Activated CD4-positive, alpha-beta memory T cell treated with anti-CD3 and anti-CD28 coated beads, Interleukin-2, amount 10 ng/mL, durations not matched to agents 7 days and 5 days (primary cell): Measurements from ENCODE around the gene MFSD2B. TPM values are rescaled to one million over a fixed set of nuclear protein-coding genes. Genes with fewer than 3 reads are reported as not detected.
"Not testable (repeated sequence)": the region's sequence is repeated elsewhere in the genome, so short reads cannot be mapped to it uniquely, and the experiment has no call there.

ENCODE experiments used
- CTCF ChIA-PET: fragments of 350-600 bp; sonication (Branson Sonifier 250); formaldehyde crosslinking; loops from one replicate; lab custom pipeline; 2021; ENCODE audit warnings: antibody characterized with exemption, inconsistent platforms; lab: Charles Lee
- POLR2A ChIA-PET: fragments of 350-600 bp; sonication (Branson Sonifier 250); formaldehyde crosslinking; loops from one replicate; lab custom pipeline; 2021; ENCODE audit warnings: antibody characterized with exemption; lab: Charles Lee
- DNase-seq: peaks from one replicate; pipeline ENCODE4 v3.0.0-alpha.2; 2020
- H3K27ac Mint-ChIP-seq: one replicate; pipeline ENCODE4 v1.8.0; 2021; ENCODE audit warnings: mild to moderate bottlenecking, mixed read lengths
- H3K27me3 Mint-ChIP-seq: one replicate; pipeline ENCODE4 v1.8.0; 2021; ENCODE audit warnings: mixed read lengths
- H3K36me3 Mint-ChIP-seq: one replicate; pipeline ENCODE4 v1.8.0; 2021; ENCODE audit warnings: low read depth, mixed read lengths
- H3K4me1 Mint-ChIP-seq: one replicate; pipeline ENCODE4 v1.8.0; 2021; ENCODE audit warnings: mixed read lengths
- H3K4me3 Mint-ChIP-seq: one replicate; pipeline ENCODE4 v1.8.0; 2021; ENCODE audit warnings: mild to moderate bottlenecking, mixed read lengths
- H3K9me3 Mint-ChIP-seq: one replicate; pipeline ENCODE4 v1.8.0; 2021; ENCODE audit warnings: mixed read lengths
- total RNA-seq, 2 experiments: library from RNA; stranded (reverse); gene quantifications; one replicate each; pipeline ENCODE4 v1.2.3, GENCODE V29; 2021

The MFSD2B gene
- total RNA-seq, 2 experiments from 2014 or later, result 0.20 TPM; not detected in 1

DNA sequence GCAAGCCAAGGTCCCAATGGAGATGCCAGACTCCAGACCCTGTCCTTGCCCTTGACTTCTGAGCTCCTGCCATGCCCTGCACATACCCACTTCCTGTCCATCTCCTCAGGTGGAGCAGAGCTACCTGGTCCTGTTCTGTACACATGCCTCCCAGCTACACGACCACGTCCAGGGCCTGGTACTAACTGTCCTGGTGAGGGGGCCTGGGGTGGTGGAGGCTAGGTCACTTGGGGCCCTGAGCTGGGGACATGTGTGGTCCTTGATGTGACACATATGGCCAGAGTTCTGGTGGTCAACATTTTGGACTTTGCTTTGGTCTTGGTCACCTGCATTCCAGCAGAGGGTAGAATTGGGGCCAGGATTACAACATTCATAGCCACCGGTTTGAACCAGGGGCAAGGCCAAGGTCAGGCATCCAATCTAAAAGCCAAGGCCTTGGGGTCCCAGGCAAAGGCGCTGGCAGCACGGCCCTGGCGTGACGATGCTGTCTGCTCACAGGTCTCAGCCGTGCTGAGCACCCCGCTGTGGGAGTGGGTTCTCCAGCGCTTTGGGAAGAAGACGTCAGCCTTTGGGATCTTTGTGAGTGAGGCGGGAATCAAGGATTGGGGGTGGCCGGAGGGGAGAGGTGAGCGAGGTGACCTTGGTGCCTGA lies 12.6 kb downstream of the MFSD2B start:
- Mint-ChIP-seq H3K36me3 (peaks cover 10% of the 10 kb centered on the region), H3K4me3 (no peak overlapping the region), H3K27ac (no peak overlapping the region), H3K4me1 (no peaks in the 10 kb centered on the region), H3K27me3 (no peaks in the 10 kb centered on the region), H3K9me3 (no peaks in the 10 kb centered on the region)
- CTCF ChIA-PET, result no interaction called here
- DNase-seq, result no peak
- POLR2A ChIA-PET, result no interaction called here

DNA sequence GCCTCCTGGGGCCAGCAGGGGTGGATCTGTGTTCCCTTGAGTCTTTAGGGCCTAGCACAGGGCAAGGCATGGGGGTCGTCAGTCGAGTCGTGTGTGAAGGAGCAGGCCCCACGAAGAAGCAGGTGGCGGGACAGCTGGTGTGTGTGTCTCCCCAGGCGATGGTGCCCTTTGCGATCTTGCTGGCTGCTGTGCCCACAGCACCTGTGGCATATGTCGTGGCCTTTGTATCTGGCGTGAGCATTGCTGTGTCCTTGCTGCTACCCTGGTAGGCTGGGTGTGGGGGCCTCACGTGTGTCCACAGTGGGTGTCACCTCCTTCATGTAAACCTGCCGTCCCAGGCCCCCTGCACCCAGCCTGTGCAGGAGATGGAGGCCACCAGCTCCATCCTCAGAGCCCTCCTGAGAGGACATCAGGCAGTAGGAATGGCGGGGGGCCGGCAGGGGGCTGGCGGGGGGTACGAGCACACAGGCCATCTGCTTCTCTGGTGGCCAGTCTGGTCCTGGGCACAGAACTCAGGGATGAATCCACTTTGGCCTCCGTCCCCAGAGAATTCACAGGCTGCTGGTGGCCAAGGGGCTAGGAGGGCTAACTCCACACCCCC lies 13.2 kb downstream of the MFSD2B start:
- ChIA-PET CTCF (no interaction called here), POLR2A (no interaction called here)
- no peaks in the 10 kb centered on the region for H3K4me1 Mint-ChIP-seq
- H3K27ac Mint-ChIP-seq, result no peak overlapping the region
- no peak overlapping the region for H3K4me3 Mint-ChIP-seq
- H3K36me3 Mint-ChIP-seq, result peaks cover 13% of the 10 kb centered on the region
- no peaks in the 10 kb centered on the region for H3K9me3 Mint-ChIP-seq
- DNase-seq, result no peak
- H3K27me3 Mint-ChIP-seq, result no peaks in the 10 kb centered on the region

DNA sequence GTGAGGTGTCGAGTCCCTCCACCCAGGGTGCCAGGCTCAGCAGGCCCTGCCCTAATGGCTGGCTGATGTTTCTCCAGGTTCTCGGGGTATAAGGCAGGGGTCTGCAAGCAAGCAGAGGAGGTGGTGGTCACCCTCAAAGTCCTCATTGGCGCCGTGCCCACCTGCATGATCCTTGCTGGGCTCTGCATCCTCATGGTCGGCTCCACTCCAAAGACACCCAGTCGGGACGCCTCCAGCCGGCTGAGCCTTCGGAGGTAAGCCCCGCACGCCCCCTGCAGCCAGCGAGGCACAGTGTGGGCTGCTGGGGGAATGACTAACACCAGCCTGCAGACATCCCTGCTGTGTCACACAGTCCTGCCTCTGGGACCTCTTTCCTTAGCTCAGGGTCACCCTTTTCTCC lies 14.1 kb downstream of the MFSD2B start:
- no peak overlapping the region for H3K27ac Mint-ChIP-seq
- CTCF ChIA-PET, result no interaction called here
- H3K27me3 Mint-ChIP-seq, result no peaks in the 10 kb centered on the region
- peaks cover 19% of the 10 kb centered on the region for H3K36me3 Mint-ChIP-seq
- POLR2A ChIA-PET, result no interaction called here
- H3K9me3 Mint-ChIP-seq, result no peaks in the 10 kb centered on the region
- no peak overlapping the region for H3K4me3 Mint-ChIP-seq
- no peaks in the 10 kb centered on the region for H3K4me1 Mint-ChIP-seq
- no peak for DNase-seq

DNA sequence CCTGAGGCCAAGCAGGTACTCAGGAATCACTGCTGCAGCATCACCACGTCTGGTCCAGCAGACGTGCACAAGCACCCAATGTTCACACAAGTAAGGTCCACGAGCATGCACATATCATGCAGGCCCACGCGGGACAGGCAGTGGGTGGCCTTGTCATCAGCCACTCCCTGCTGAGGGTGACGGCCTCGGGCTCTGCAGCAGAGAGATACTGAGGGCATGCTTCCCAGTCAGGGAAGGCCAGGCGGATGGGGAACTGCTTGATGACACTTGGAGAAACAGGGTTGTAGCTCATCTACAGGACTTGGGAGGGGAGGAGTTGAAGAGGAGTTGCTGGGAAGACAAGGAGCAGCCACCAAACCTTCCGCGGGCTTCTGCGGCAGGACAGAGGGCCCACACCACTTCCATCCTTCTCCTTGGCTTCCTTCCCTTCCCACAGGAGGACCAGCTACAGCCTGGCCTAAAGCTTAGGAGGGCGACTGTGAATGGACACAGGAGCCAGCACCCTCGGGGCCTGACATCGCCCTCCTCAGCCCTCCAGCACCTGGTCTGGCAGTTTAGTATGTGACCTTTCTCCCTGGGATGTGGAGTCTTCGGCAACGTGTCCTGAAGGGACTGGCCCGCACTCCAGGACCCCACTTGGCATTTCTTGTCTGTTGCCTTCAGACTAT lies 15.2 kb downstream of the MFSD2B start:
- CTCF ChIA-PET, result no interaction called here
- H3K27me3 Mint-ChIP-seq, result no peaks in the 10 kb centered on the region
- POLR2A ChIA-PET, result no interaction called here
- no peak overlapping the region for H3K27ac Mint-ChIP-seq
- DNase-seq, result no peak
- no peaks in the 10 kb centered on the region for H3K9me3 Mint-ChIP-seq
- peaks cover 30% of the 10 kb centered on the region for H3K36me3 Mint-ChIP-seq
- no peaks in the 10 kb centered on the region for H3K4me1 Mint-ChIP-seq
- H3K4me3 Mint-ChIP-seq, result no peak overlapping the region

DNA sequence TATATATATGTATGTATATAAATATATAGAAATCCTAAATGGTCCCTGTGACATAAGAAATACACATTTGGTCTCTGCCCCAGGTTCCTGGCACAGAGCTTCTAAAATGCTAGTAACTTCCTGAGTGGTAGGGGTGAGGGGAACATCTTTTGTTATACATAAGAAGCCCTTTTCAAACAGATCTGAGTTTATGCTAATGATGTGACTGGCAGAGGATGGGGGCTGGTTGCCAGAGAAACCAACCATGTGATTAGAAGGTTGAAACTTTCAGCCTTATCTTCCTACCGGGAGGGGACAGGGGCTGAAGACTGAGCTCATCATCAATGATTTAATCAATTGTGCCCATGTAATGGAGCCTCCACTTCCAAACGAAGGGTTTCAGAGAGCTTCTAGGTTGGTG lies 16.3 kb downstream of the MFSD2B start:
- Mint-ChIP-seq H3K9me3 (no peaks in the 10 kb centered on the region), H3K27me3 (no peaks in the 10 kb centered on the region), H3K27ac (no peak overlapping the region), H3K4me1 (peaks cover 5% of the 10 kb centered on the region), H3K4me3 (no peak overlapping the region), H3K36me3 (peaks cover 39% of the 10 kb centered on the region)
- no peak for DNase-seq
- ChIA-PET POLR2A (interaction anchor here (1.4 kb wide), 1 partner anchor 21 kb away, joined by 3 read pairs; the partner anchor contains the start of gene WDCP), CTCF (no interaction called here)

DNA sequence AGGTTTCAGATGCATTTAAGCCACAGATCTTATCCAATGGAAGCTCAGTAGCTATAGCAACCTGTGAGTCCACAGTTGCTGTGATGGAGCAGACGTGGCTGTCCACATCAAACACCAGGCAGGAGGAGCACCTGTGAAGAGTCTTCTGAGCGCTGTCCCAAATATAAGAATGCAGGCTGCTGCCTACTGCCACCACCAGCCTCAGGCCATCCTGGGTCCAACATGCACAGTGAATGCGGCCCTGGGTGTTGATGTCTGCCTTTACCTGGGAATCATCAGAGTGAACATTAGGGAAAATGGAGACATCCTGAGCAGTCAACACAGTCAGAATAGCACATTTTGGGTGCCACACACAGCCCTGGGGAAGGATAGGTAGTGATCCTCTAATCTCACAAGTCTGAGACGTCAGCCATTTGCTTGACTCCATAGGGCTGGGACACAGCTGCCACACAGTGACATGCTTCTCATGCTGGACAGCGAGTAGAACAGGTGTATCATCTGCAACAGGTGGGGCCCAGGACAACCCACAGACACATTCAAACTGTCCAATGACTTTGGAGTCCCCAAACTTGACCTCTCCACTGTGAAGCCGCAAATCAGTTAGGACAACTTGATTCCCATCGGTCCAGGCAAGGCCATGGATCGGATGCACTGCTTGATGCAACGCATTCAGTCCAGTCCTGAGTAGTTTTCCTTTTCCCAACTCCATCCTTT lies 29.1 kb downstream of the MFSD2B start:
- Mint-ChIP-seq H3K27me3 (no peaks in the 10 kb centered on the region), H3K4me3 (no peak overlapping the region), H3K4me1 (peaks cover 5% of the 10 kb centered on the region), H3K36me3 (peaks cover 17% of the 10 kb centered on the region), H3K27ac (no peak overlapping the region), H3K9me3 (no peaks in the 10 kb centered on the region)
- CTCF ChIA-PET, result interaction anchor here (0.6 kb wide), 1 partner anchor 78 kb away, joined by 4 read pairs; no protein-coding TSS in a partner anchor
- POLR2A ChIA-PET, result no interaction called here
- DNase-seq, result no peak

DNA sequence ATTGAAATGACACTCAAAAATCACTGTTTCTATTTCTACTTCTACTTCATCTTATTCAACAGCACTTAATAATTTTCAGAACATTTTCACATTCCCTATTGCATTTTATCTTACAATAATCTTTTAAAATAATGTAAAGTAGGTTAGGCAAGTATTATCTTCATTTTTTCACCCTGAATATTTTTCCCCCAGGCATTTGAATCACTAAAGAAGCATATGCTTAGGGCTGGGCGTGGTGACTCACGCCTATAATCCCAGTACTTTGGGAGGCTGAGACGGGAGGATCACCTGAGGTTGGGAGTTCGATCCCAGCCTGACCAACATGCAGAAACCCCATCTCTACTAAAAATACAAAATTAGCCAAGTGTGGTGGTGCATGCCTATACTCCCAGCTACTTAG lies 30.6 kb downstream of the MFSD2B start:
- no peak for DNase-seq
- Mint-ChIP-seq H3K9me3 (no peaks in the 10 kb centered on the region), H3K4me1 (peaks cover 11% of the 10 kb centered on the region), H3K36me3 (peaks cover 15% of the 10 kb centered on the region), H3K27ac (no peak overlapping the region), H3K4me3 (no peak overlapping the region), H3K27me3 (no peaks in the 10 kb centered on the region)
- ChIA-PET POLR2A (no interaction called here), CTCF (no interaction called here)

DNA sequence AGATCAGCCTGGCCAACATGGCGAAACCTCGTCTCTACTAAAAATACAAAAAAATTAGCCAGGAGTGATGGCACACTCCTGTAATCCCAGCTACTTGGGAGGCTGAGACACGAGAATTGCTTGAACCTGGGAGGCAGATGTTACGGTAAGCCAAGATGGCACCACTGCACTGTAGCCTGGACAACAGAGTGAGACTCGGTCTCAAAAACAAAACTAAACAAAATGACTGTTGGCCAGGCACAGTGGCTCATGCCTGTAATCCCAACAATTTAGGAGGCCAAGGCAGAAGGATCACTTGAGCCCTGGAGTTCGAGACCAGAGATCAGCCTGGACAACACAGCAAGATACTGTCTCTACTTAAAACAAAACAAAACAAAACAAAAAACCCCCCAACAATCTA lies 33.2 kb downstream of the MFSD2B start:
- H3K9me3 Mint-ChIP-seq, H3K27me3 Mint-ChIP-seq, H3K27ac Mint-ChIP-seq, DNase-seq, H3K4me3 Mint-ChIP-seq, POLR2A ChIA-PET: not testable (repeated sequence)
- Mint-ChIP-seq H3K4me1 (peaks cover 33% of the 10 kb centered on the region), H3K36me3 (peaks cover 14% of the 10 kb centered on the region)
- CTCF ChIA-PET, result interaction anchor here (1.9 kb wide), 1 partner anchor 219 kb away, joined by 4 read pairs; no protein-coding TSS in a partner anchor

DNA sequence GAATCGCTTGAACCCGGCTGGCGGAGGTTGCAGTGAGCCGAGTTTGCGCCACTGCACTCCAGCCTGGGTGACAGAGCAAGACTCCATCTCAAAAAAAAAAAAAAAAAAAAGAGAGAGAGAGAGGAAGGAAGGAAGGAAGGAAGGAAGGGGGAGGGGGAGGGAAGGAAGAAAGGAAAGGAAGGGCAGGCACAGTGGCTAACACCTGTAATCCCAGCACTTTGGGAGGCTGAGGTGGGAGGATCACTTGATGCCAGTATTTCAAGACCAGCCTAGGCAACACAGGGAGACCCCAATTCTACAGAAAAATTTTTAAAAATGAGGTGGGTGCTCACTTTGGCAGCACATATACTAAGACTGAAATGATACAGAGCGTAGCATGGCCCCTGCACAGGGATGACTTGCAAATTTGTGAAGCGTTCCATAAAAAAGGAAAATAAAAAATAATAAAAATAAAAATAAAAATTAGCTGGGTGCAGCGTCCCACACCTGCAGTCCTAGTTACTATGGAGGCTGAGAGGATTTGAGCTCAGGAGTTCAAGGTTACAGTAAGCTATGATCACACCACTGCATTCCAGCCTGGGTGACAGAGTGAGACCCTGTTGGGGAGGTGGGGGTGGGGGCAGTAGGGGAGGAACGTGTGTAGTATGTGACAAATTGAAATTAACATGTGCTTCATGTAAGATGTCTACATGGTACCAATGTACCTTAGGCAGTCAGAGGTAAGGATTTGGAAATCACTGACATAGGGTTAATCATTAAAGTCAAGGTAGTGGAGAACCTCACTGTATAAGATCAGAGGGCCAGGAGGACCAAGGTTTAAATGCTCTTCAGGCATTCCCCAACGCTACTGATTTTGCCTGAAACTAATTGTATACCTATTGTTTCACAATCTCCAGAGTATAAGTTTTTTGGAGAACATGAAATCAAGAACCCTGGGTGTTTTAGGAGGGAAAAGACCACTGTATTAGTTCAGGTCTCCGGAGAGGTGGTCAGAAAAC lies 35.9 kb downstream of the MFSD2B start:
- H3K9me3 Mint-ChIP-seq, result no peaks in the 10 kb centered on the region
- POLR2A ChIA-PET, result interaction anchor here (1.2 to 1.8 kb wide), 2 partner anchors 31 kb away, joined by 3 to 34 read pairs; partner anchors contain the start of gene SF3B6
- H3K4me1 Mint-ChIP-seq, result peaks cover 41% of the 10 kb centered on the region
- peaks cover 2% of the 10 kb centered on the region for H3K27me3 Mint-ChIP-seq
- no peak for DNase-seq
- peak overlapping the region; percentile 96 for H3K4me3 Mint-ChIP-seq
- CTCF ChIA-PET, result interaction anchor here (1.0 to 2.3 kb wide), 4 partner anchors 31 to 221 kb away, joined by 3 to 20 read pairs (median 3); partner anchors contain the start of genes ATAD2B and SF3B6
- peaks cover 6% of the 10 kb centered on the region for H3K36me3 Mint-ChIP-seq
- no peak overlapping the region for H3K27ac Mint-ChIP-seq

DNA sequence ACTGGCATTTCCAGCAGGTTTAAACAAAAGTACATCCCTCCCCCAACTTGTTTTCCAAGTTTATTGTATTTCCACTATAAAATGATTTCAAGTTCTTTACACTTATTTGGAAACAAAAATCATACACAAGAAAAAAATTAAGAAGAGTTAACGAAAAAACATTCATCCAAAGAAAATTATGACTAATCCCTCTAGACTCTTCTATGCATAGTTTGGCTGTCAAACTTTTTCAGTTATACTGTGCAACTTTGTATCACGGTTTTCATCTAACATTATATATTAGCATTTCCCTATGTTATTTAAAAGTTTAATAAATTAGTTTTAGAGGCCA lies 36.7 kb downstream of the MFSD2B start:
- Mint-ChIP-seq H3K36me3 (peaks cover 6% of the 10 kb centered on the region), H3K9me3 (no peaks in the 10 kb centered on the region), H3K4me3 (peak overlapping the region; percentile 96), H3K4me1 (peaks cover 41% of the 10 kb centered on the region), H3K27ac (no peak overlapping the region), H3K27me3 (peaks cover 2% of the 10 kb centered on the region)
- no peak for DNase-seq
- CTCF ChIA-PET, result interaction anchor here (1.0 to 2.3 kb wide), 4 partner anchors 14 to 222 kb away, joined by 3 to 20 read pairs (median 15); partner anchors contain the start of genes ATAD2B and TP53I3
- POLR2A ChIA-PET, result interaction anchor here (1.3 to 3.3 kb wide), 8 partner anchors 17 to 222 kb away, joined by 3 to 35 read pairs (median 8); partner anchors contain the start of genes ATAD2B, SF3B6, TP53I3 and UBXN2A

DNA sequence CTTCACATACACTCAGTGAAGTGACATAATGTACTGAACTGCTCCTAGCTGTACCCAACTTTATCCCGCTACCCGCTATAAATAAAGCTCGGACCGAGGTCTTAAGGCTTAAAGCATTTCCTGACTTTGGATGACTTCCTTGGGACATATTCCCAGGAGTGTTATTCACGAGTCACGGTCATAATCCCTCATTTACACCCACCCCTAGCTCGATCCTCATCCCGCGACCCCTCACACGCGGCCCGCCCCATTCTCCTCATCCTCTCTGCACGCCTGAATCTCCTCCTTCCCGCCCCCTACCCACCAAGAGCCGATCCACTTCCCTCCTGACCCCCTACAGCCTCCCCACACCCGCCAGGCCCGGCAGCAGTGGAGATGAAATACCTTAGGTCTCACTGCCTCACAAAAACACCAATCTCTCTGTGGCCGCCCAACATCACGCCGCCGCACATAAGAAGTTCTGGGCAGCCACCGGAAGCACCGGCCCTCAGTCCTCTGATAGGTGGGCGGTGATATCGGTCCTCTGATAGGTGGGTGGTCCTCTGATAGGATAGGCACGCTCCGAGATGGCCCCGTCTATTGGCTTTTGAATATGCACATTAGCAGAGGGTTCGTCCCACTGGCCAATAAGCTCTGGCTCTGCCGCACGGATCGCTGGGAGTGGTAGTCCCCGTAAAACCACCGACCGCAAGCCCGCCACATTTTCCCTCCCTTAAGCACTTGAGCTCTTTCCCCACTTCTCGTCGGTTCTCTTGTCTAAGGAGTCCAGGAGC lies 37.2 kb downstream of the MFSD2B start, which contains the start of gene WDCP:
Gene WDCP (minus strand): TSS at position 462 of the 773 bp plus-strand sequence. CDS start 7,897 bp downstream, outside the sequence.
- H3K4me3 Mint-ChIP-seq, result peak within 1 kb of the TSS; percentile 96
- peak; percentile 96 for DNase-seq
- CTCF ChIA-PET, result interaction anchor here (0.5 to 2.3 kb wide), 8 partner anchors 14 to 222 kb away, joined by 3 to 20 read pairs (median 4); partner anchors contain the start of genes ATAD2B and TP53I3
- H3K27ac Mint-ChIP-seq, result peak within 1 kb of the TSS; percentile 85
- no peaks in the 10 kb centered on the region for H3K9me3 Mint-ChIP-seq
- POLR2A ChIA-PET, result interaction anchor here (0.7 to 3.3 kb wide), 14 partner anchors 10 to 222 kb away, joined by 3 to 35 read pairs (median 4); partner anchors contain the start of genes ATAD2B, PFN4, SF3B6 and TP53I3
- peaks cover 41% of the 10 kb centered on the region for H3K4me1 Mint-ChIP-seq
- H3K36me3 Mint-ChIP-seq, result peaks cover 6% of the 10 kb centered on the region
- peaks cover 2% of the 10 kb centered on the region for H3K27me3 Mint-ChIP-seq
